B cell (primary cell): ENCODE measurements around the gene PGAM2. TPM values are rescaled to one million over a fixed set of nuclear protein-coding genes. Genes with fewer than 3 reads are reported as not detected.
"Not testable (repeated sequence)": the region's sequence is repeated elsewhere in the genome, so short reads cannot be mapped to it uniquely, and the experiment has no call there.

Source experiments
- ATAC-seq: fragments of 200-7000 bp; cut with Tn5 transposase; one replicate; pipeline ENCODE4 v1.10.0; 2021; ENCODE audit warnings: low read depth, mild to moderate bottlenecking, moderate number of reproducible peaks, moderate library complexity
- CTCF ChIA-PET: fragments of 350-600 bp; sonication (Branson Sonifier 250); formaldehyde crosslinking; loops from one replicate; lab custom pipeline; 2021; ENCODE audit warnings: antibody characterized with exemption, inconsistent platforms; lab: Charles Lee
- POLR2A ChIA-PET: fragments of 350-600 bp; sonication (Branson Sonifier 250); formaldehyde crosslinking; loops from one replicate; lab custom pipeline; 2021; ENCODE audit warnings: antibody characterized with exemption; lab: Charles Lee
- DNase-seq: peaks from one replicate; pipeline ENCODE4 v3.0.0; 2013
- H2AFZ ChIP-seq: 2 replicates; pipeline ENCODE4 v1.6.1; 2012; ENCODE audit warnings: mild to moderate bottlenecking, low read depth, low read length; ENCODE audit not compliant: insufficient read depth, poor library complexity, severe bottlenecking
- H3K27ac ChIP-seq, 2 donors: 1 replicate in 1 of 2; 2 replicates in 1 of 2; pipeline ENCODE4 v1.5.1; 2012 to 2013; ENCODE audit warnings: low read length in 2 of 2, mild to moderate bottlenecking in 2 of 2, moderate library complexity in 1 of 2
- H3K27me3 ChIP-seq, 4 experiments: fragments of 200-600 bp in 1 of 4; sonication (generic) in 1 of 4; replicated peaks in 1 of 4; 1 replicate in 2 of 4; 2 replicates in 2 of 4; pipeline versions ENCODE4 v1.6.1 to v1.7.0; 2013 to 2016; ENCODE audit warnings: low read length in 3 of 4, mild to moderate bottlenecking in 2 of 4, mixed read lengths in 1 of 4, moderate library complexity in 1 of 4; ENCODE audit not compliant: insufficient read depth in 4 of 4, control insufficient read depth in 3 of 4; ENCODE audit errors: control extremely low read depth in 1 of 4
- H3K36me3 ChIP-seq, 2 experiments: replicated peaks in 1 of 2; 1 replicate in 1 of 2; 2 replicates in 1 of 2; pipeline versions ENCODE4 v1.6.1 to v1.7.1; 2013; ENCODE audit warnings: low read length in 1 of 2; ENCODE audit not compliant: insufficient read depth in 2 of 2, control insufficient read depth in 1 of 2; ENCODE audit errors: control extremely low read depth in 1 of 2, extremely low read depth in 1 of 2
- H3K4me1 ChIP-seq, 2 donors: fragments of 200-600 bp in 1 of 2; sonication (generic) in 1 of 2; 1 replicate in 1 of 2; 2 replicates in 1 of 2; pipeline versions ENCODE4 v1.5.1 to v1.6.1; 2013 to 2017; ENCODE audit warnings: low read length in 2 of 2; ENCODE audit not compliant: control insufficient read depth in 2 of 2, insufficient read depth in 2 of 2
- H3K4me2 ChIP-seq: replicated peaks from 2 replicates; pipeline ENCODE3; 2012; ENCODE audit warnings: mild to moderate bottlenecking, low read depth, low read length; ENCODE audit not compliant: poor library complexity, severe bottlenecking
- H3K4me3 ChIP-seq, 5 experiments: fragments of 200-600 bp in 1 of 5; sonication (generic) in 1 of 5; 1 replicate in 3 of 5; 2 replicates in 2 of 5; pipeline versions ENCODE4 v1.5.1 to v1.7.0; 2011 to 2016; ENCODE audit warnings: low read length in 4 of 5, mild to moderate bottlenecking in 4 of 5, low read depth in 2 of 5, control low read depth in 1 of 5, moderate library complexity in 1 of 5; ENCODE audit not compliant: insufficient read depth in 1 of 5; ENCODE audit errors: control extremely low read depth in 1 of 5, extremely low read depth in 1 of 5
- H3K79me2 ChIP-seq: fragments of 200-600 bp; sonication (generic); one replicate; pipeline ENCODE4 v1.6.0; 2016; ENCODE audit warnings: low read length; ENCODE audit not compliant: control insufficient read depth, insufficient read depth
- H3K9ac ChIP-seq: fragments of 200-600 bp; sonication (generic); 2 replicates; pipeline ENCODE4 v1.6.1; 2017; ENCODE audit warnings: mild to moderate bottlenecking, low read length, moderate library complexity
- H3K9me3 ChIP-seq, 3 donors: one replicate each; pipeline versions ENCODE4 v1.6.1 to v1.7.1; 2013; ENCODE audit warnings: low read length in 2 of 3; ENCODE audit not compliant: control insufficient read depth in 2 of 3, insufficient read depth in 1 of 3; ENCODE audit errors: control extremely low read depth in 1 of 3
- H4K20me1 ChIP-seq: 2 replicates; pipeline ENCODE4 v1.6.0; 2012; ENCODE audit warnings: mild to moderate bottlenecking, low read length; ENCODE audit not compliant: insufficient read depth, control insufficient read depth, poor library complexity, severe bottlenecking
- H3K27ac Mint-ChIP-seq: one replicate; pipeline ENCODE4 v1.8.0; 2021; ENCODE audit warnings: mixed read lengths
- H3K27me3 Mint-ChIP-seq: one replicate; pipeline ENCODE4 v1.8.0; 2021; ENCODE audit warnings: mixed read lengths
- H3K4me1 Mint-ChIP-seq: one replicate; pipeline ENCODE4 v1.8.0; 2021; ENCODE audit warnings: mixed read lengths
- H3K4me3 Mint-ChIP-seq: one replicate; pipeline ENCODE4 v1.8.0; 2021; ENCODE audit warnings: mixed read lengths
- H3K9me3 Mint-ChIP-seq: one replicate; pipeline ENCODE4 v1.8.0; 2022; ENCODE audit warnings: mixed read lengths; ENCODE audit not compliant: insufficient read depth
- WGBS: methylation state at CpG from one replicate; pipeline ENCODE4 v1.1.5; 2013; ENCODE audit warnings: missing lambda C conversion rate; ENCODE audit not compliant: insufficient coverage; 5-methylcytosine and 5-hydroxymethylcytosine counted together
- intact Hi-C: fragments of 100-400 bp; cut with micrococcal nuclease; formaldehyde crosslinking; loops from one replicate; pipeline ENCODE4 v1.10.0; 2022
- polyA plus RNA-seq: library from polyadenylated mRNA; depleted of rRNA; stranded (reverse); fragments of >200 nt; gene quantifications from 2 replicates; pipeline ENCODE4 v1.2.3, GENCODE V29; 2012
- total RNA-seq, 2 donors: library from RNA; stranded (reverse); fragments of 120-200 nt in 1 of 2; gene quantifications; 1 replicate in 1 of 2; 2 replicates in 1 of 2; pipeline versions ENCODE4 v1.2.3 to v1.2.4, GENCODE V29; 2013 to 2022

Gene PGAM2
- total and polyA plus RNA-seq, 2 donors (not counting 1 experiment from before 2014, with no cell fraction given): 0.69 to 3.2 TPM

- H3K4me2 ChIP-seq, H3K36me3 ChIP-seq, H4K20me1 ChIP-seq, H3K79me2 ChIP-seq, intact Hi-C loops, H3K4me3 ChIP-seq, H3K27ac ChIP-seq, H3K9ac ChIP-seq, H3K4me3 Mint-ChIP-seq, H3K9me3 ChIP-seq, H3K9me3 Mint-ChIP-seq, H3K27ac Mint-ChIP-seq, DNase-seq, H3K27me3 Mint-ChIP-seq, H3K27me3 ChIP-seq, CTCF ChIA-PET, H3K4me1 ChIP-seq, H2AFZ ChIP-seq, H3K4me1 Mint-ChIP-seq, POLR2A ChIA-PET, ATAC-seq: not testable (repeated sequence)
- no CpG with 5 or more reads among the region's 6 CpGs for WGBS
These were observed 33.3 kb downstream of the PGAM2 start for GRCh38 chr7:44032031-44032430.

- H3K27ac ChIP-seq, H3K27me3 ChIP-seq, H3K4me1 ChIP-seq, H3K4me3 ChIP-seq, H3K4me1 Mint-ChIP-seq, intact Hi-C loops, H3K9me3 ChIP-seq, POLR2A ChIA-PET, H3K79me2 ChIP-seq, ATAC-seq, DNase-seq, H3K4me2 ChIP-seq, H3K9me3 Mint-ChIP-seq, CTCF ChIA-PET, H3K36me3 ChIP-seq, H3K27ac Mint-ChIP-seq, H3K9ac ChIP-seq, H3K4me3 Mint-ChIP-seq, H2AFZ ChIP-seq, H3K27me3 Mint-ChIP-seq, H4K20me1 ChIP-seq: not testable (repeated sequence)
- 94% methylated on average over 6 of the region's 13 CpGs for WGBS
These were observed 34.0 kb downstream of the PGAM2 start for GRCh38 chr7:44031319-44031718.

DNA sequence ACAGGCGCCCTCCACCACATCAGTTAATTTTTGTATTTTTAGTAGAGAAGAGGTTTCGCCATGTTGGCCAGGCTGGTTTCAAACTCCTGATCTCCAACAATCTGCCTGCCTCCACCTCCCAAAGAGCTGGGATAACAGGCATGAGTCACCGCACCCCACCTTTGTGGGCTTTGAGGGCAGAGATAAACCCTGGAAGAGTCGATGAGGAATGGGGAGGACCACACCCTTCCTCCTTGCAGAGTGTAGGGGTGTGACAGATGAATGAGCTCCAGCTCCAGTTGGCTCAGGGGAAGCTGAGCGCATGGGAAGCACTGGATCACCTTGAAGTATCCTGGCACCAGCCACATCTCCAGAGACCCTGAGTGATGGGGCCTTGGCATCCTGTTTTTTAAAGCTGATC lies 35.3 kb downstream of the PGAM2 start:
- H3K4me2 ChIP-seq, H3K4me3 ChIP-seq, H3K27ac ChIP-seq, H3K27me3 ChIP-seq, H3K36me3 ChIP-seq, CTCF ChIA-PET, intact Hi-C loops, H3K4me1 ChIP-seq, ATAC-seq, H3K9me3 ChIP-seq, H3K79me2 ChIP-seq, DNase-seq, POLR2A ChIA-PET, H3K4me3 Mint-ChIP-seq, H2AFZ ChIP-seq, H3K9ac ChIP-seq, H4K20me1 ChIP-seq, H3K9me3 Mint-ChIP-seq, H3K27ac Mint-ChIP-seq, H3K27me3 Mint-ChIP-seq, H3K4me1 Mint-ChIP-seq: not testable (repeated sequence)
- WGBS: no CpG with 5 or more reads among the region's 5 CpGs

GRCh38 chr7:44029433-44029832 lies 35.9 kb downstream of the PGAM2 start:
- H3K9ac ChIP-seq, CTCF ChIA-PET, H3K9me3 Mint-ChIP-seq, ATAC-seq, H4K20me1 ChIP-seq, H3K4me3 Mint-ChIP-seq, H3K27ac Mint-ChIP-seq, H3K4me1 Mint-ChIP-seq, H3K27me3 Mint-ChIP-seq, DNase-seq, H2AFZ ChIP-seq, intact Hi-C loops, H3K4me2 ChIP-seq, H3K79me2 ChIP-seq, H3K9me3 ChIP-seq, H3K4me3 ChIP-seq, H3K4me1 ChIP-seq, H3K27me3 ChIP-seq, H3K27ac ChIP-seq, H3K36me3 ChIP-seq, POLR2A ChIA-PET: not testable (repeated sequence)
- WGBS: no CpG with 5 or more reads among the region's 11 CpGs
